Skin epidermis (tissue), 12 donors: ENCODE measurements around the gene TUBGCP3.

Experiments used
- H3K27ac ChIP-seq, 21 experiments: fragments of 200-600 bp; sonication (generic) in 11 of 21; one replicate each; pipeline ENCODE4 v1.5.0; 2020; ENCODE audit warnings: mild to moderate bottlenecking in 3 of 21, inconsistent platforms in 2 of 21, moderate library complexity in 2 of 21
- H3K4me3 ChIP-seq, 7 experiments: fragments of 200-600 bp; sonication (generic) in 2 of 7; one replicate each; pipeline ENCODE4 v1.5.0; 2020; ENCODE audit warnings: inconsistent platforms in 2 of 7, mild to moderate bottlenecking in 2 of 7, moderate library complexity in 1 of 7

TUBGCP3 gene

DNA sequence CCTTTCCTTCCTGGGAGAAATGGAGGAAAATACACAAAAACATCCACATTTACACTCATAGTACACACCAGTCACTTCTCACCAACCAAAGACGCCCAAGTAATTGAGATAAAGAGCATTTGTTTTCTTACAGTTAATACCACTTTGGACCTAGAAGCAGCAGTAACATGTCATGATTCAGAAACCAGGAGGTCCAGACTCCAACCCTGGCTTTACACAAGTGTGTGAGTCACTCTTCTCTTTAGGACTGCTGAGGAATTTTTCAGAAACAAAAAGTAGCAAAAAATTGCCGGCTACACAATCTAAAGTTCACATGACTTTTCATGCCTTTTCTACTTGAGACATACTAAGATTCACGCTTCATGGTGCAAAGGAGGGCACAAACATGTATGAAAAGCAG is 42.1 kb downstream of the TUBGCP3 start:
- Histone ChIP-seq H3K4me3 (no peak overlapping the region), H3K27ac (no peak overlapping the region)

DNA sequence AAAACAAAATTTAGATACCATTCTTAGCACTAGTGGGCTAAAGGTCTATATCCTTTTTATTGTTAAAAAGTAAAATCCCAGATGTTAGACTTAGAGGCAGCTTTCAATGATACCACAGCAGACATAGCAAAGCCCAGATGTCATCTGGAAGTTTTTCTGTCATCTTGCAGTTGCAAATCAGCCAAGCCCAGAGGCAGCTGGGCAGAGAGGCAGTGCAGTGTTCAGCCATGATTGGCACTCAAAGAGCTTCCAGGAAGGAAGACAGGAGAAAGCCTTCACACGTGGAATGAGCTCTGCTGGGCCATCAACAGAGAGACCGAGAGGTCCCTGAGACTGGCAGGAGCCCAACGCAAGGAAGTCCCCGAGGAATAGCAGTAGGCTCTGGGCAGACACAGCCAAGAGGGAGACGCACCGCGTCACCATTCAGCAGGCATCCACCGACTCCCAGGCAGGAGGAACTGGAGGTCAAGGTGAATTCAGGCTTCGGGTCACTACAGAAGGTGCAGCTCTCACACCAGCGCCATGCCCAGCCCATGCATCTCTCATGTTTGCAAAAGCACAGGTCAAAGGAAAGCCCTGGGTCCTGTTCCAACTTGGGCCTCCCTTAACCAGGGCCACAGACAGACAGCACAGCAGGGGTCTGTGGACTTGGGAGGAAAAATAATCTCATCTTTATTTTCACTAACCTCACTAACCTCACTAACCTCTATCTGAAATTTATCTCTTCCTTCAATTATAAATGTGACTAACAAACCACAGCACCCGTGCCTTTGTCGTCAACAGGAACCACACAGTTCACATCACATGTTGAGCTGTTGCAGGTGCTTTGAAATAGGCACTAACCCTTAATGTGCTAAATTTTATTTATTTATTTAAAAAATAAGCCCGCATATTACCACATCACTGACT is 54.9 kb downstream of the TUBGCP3 start:
- Histone ChIP-seq H3K4me3 (no peak overlapping the region), H3K27ac (no peak overlapping the region)

DNA sequence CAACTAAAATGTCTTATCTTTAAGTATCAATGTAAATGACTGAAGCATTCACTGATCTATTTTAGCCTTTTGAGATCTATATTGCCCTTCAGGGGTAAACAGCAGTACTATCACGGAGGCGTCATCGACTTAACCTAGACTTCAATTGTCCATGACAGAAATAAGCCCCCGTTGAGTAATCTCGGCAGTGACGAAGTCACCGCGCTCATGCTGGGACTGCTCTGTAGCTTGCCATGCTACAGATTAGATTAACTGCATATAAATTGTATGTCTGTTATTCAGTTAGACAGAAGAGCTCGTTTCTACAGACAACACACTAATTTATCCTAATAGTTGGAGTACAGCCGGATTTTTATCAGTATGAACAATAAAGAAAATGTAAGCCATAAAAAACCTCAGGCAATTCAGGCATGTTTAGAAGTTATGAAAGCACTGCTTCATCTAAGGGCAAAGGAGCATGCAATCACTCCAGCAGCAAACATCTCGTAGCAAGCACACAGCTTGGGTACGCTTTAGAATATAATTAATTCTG is 56.6 kb downstream of the TUBGCP3 start:
- Histone ChIP-seq H3K4me3 (no peak overlapping the region), H3K27ac (no peak overlapping the region)

DNA sequence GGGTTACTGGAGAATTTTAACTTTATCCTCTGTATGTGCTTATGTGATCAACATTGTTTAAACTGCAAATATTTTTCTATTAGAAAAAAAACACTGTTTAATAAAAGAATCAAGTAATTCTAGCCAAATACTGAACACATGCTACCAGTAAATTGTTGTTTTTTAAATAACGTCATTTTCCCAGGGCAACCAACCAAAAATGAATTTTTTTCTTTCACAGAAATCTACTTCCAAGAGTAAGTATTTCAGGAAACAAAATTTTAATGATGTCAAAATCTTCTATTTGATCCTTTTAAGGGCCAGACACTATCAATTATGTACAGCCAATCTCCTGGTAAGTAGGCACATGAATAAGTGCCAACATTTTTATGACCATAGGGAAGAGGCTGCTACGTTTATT is 57.1 kb downstream of the TUBGCP3 start:
- no peak overlapping the region for H3K4me3 ChIP-seq
- H3K27ac ChIP-seq = no peak overlapping the region

DNA sequence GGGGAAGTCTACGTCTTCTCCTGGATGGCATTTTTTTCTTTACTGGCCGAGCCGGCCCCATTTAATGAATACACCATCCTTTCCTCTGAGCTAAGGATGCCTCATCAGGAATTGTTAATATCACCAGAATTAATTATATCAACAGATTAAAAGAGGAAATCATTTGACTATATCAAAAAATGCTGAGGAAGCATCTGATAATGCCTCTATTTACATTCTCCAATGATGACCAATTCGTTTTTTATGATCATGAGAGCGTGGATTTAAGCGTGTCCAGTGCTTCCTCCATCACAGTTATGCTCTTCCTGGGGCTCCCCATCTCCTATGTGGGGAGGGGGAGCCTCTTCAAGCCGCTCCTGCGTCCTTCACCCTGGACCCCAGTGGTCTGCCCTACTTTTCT is 58.7 kb downstream of the TUBGCP3 start:
- no peak overlapping the region for H3K27ac ChIP-seq
- no peak overlapping the region for H3K4me3 ChIP-seq

DNA sequence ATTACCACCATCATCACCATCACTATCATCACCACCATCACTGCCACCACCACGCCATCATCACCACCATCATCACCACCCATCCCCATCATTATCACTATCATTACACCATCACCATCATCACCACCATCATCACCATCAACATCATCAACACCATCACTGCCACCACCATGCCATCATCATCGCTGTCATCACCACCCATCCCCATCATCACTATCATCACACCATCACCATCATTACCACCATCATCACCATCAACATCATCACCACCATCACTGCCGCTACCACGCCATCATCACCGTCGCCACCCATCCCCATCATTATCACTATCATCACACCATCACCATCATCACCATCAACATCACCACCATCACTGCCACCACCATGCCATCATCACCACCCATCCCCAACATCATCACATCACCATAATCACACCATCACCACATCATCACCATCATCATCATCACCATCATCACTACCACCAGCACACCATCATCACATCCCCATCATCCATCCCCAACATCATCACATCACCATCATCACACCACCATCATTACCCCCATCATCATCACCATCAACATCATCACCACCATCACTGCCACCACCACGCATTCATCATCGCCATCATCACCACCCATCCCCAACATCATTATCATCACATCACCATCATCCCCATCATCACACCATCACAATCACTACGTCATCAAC is 61.7 kb downstream of the TUBGCP3 start:
- no peak overlapping the region for H3K27ac ChIP-seq

DNA sequence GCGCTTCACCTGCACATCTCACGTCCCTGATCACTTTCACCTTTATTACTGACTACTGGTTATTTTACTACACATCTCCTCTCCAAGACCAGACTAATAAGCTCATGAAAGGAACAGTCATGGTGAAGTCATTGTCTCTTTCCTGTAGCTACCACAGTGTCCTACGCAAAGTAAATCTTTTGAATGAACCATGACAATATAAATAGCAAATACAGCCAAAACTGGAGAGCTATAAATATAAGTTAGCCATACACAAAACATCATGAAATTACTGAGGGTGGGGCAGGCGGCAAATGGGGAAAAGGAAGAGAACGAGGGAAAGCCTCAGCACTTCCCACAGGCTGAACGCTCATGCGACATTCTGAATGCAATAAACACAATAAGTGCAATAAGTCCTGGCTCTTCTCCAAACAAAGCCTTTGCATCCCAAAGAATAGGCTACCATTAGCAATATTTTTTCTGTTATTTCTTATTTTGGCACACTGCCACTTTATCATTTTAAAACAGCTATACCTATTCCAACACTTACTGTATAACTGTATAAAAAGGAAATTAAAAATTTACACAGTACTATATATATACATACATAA is 62.5 kb downstream of the TUBGCP3 start:
- H3K27ac ChIP-seq = no peak overlapping the region
- H3K4me3 ChIP-seq = no peak overlapping the region

More for the DNA sequence above, 61.7 kb downstream of the TUBGCP3 start:
- H3K4me3 ChIP-seq = no peak overlapping the region

DNA sequence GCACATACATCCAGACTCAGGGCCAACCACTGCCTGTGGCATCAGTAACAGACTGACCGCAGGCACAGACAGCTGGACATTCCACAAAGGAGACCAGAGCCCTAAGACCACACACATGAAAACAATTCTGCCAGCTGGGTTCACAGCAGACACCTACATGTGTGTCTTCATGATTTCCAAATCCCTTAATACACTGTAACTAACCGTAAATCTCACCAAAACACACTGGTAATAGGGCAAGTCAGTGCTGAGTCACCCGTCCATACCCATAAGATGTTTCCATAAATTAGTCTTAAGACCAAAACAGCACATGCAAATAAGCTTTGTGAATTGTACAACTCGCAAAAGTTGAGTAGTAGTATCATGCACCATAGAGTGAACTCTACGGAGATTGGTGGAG is 65.4 kb downstream of the TUBGCP3 start:
- Histone ChIP-seq H3K4me3 (no peak overlapping the region), H3K27ac (no peak overlapping the region)

DNA sequence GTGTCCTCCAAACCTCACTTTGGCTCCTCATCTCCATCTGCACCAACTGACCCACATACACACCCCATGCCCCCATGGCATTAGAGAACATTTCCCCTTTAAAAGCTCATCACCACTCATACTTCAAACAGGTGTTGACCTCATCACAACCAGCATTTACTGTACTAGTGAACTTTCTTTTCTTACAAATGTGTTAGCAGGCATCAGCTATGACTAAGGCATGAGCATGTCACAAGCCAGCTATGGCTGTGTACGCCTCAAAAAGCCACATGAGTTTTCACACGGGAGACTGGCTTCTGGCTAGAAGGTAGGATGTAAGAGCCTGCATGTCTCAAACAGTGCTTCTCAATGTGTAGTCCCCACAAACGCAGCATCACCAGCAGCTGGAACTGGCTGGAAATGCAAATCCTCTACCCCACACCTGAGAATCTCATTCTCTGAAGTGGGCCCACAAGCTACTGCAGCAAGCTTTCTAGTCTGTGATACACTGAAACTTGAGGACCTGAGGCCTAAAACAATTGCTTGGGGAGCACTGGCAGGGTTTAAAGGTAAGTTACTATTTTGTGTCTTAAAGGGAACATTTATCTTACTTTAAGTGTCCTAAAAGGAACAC is 66.8 kb downstream of the TUBGCP3 start:
- H3K27ac ChIP-seq = no peak overlapping the region
- H3K4me3 ChIP-seq = no peak overlapping the region

DNA sequence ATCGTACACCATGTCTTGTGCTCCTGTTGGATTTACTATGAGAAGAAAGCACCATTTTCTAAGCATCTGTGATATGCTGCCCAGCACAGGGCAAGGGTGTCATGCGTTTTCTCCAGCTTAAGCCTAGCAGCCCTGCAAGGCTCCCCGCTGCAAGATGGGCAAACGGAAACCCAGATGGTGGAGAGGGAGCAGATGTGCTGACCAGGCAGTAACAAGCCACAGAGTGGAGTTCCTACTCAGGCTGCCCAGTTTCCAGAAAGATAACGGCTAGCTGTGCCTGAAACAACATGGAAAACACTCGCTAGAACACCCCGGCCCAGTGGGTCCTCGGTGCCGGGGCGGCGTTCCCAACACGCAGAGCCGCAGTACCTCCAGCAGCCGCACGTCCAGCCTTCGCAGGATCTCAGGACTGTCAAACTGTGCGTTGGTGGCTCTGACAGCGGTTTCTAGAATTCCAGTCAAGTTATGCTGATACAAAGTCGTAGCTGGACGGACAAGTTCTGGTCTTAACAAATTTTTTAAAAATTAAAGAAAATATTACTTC is 68.4 kb downstream of the TUBGCP3 start:
- no peak overlapping the region for H3K27ac ChIP-seq
- H3K4me3 ChIP-seq = no peak overlapping the region

DNA sequence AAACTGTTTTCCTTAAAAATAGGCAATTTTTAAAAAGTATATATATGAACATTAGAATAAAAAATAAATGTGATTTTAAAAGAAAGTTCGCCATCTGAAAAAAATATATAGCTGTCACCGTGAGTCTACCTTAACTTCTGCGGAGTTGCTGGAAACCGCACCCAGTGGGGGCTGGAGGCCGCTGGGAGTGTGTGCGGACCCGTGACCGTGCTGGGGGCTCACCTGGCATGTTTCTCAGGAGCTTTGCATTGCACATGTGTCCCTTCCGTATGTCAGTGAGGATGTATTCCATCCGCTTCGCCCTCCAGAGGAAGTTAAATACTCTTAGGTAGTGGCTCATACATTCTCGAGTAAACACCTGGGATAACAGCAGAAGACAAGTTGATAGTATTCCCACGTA is 71.7 kb downstream of the TUBGCP3 start:
- Histone ChIP-seq H3K27ac (no peak overlapping the region), H3K4me3 (no peak overlapping the region)

DNA sequence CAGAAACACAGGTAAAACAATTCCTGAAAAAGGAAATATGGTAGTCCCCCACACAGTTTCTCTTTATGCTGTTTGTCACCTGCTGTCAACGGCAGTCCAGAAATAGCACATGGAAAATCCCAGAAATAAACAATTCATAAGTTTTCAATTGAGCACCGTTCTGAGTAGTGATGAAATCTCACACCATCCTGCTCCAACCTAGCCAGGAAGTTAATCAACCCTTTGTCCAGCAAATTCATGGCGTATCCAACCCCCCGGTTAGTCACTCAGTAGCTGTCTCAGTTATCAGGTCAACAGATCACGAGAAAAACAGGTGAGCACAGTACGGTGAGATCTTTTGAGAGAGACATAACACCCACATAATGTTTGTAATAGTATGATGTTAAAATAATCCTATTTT is 74.2 kb downstream of the TUBGCP3 start:
- Histone ChIP-seq H3K4me3 (no peak overlapping the region), H3K27ac (no peak overlapping the region)

DNA sequence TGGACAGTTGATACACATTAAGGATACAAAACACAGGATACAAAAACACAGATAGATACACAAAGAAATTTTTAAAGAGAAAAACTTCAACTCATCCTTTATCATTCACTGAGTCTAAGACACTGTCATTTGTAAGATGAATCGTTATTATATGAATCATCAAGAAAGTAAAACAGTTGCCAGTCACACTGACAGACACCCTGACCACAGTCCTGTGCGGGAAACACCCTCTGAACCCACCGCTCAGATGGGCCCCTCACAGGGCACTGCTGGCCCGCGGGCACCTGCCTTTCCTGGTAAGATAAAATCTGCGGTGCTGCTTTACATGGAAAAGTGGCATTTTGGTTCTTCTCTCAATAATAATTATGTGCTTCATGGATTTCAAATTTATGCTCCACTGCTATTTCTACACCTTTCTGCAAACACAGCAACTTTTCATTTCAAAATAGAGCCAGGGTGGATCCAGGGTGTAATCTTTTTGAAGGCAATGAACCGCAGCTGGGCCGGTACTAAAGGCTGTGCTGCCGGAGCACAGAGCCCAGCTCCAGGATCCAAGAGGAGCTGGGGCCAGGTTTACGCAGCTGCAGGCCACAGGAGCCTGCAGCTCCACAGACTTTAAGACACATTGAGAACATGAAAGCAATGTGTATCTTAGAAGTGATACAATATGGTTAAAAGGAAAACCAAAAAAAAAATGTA is 76.8 kb downstream of the TUBGCP3 start:
- no peak overlapping the region for H3K27ac ChIP-seq

DNA sequence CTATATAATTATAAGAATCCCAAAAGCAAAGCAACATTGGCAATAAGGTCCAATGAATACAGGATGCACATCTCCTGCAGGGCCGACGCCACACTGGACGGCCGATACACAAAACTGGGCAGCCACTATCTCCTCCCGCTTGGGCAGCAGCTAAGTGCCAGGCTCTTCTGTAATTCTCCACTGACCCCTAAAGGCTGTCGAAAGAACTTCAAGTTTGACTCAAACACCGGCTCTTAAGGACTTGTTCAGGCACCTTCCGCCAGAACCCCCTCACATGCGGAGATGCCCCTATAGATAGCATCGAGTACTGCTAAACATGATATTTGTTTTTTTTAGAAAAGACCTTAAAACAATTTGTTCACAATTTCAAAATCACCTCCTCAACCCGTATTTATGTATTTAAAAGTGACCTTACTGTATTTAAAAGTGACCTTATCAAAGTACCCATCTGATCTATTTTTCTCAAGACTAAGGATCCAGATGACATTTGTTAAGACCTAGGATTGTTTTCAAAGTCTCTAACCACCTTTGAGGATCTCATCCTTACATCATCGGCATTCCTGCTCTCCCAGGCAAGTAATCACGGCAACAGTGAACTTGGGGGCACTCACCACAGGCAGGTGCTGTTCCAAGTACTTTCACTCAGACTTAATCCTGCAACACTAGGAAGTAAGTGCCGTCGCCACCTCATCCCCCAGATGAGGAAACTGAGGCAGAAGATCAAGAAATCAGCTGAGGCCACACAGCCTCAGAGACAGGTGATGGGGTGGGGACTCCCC is 77.8 kb downstream of the TUBGCP3 start:
- H3K27ac ChIP-seq = no peak overlapping the region
- no peak overlapping the region for H3K4me3 ChIP-seq

More for the DNA sequence above, 76.8 kb downstream of the TUBGCP3 start:
- H3K4me3 ChIP-seq = no peak overlapping the region

DNA sequence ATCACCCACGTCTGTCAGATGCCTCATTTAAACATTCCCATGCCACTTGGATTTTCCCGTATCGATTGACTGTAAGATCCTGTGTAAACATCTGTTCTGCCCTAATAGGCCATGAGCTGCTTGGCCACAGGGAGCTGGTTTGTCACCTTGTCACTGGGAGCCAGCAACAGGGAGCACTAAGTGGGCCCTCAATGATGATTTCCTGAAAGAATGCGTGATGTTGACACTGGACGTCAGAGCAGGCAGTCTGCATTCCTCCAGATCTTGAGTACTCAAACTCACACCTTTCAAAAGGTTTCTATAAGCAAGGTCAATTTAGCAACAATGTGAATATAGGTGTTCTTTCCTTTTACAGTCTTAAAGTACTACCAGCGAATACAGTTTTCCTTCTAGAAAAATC is 78.8 kb downstream of the TUBGCP3 start:
- H3K27ac ChIP-seq = no peak overlapping the region
- H3K4me3 ChIP-seq = no peak overlapping the region

DNA sequence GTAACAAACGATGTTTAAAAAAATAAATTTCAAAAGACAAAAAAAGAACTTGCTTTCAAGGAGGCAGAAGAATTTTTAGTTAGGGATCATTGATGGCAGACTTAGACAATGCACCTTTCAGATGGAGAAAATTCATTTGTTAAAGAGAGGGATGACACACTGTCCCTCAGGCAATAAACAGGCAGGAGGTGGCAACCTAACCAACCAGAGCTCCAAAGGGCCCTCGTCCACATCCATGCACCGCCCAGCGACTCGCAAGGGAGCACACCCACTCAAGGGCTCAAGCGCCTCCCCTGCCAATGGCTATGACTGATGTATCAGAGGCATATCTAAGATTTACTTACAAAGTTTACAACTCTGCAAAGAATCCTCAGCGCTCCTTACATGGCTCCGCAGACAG is 81.9 kb downstream of the TUBGCP3 start:
- H3K27ac ChIP-seq = no peak overlapping the region
- H3K4me3 ChIP-seq = no peak overlapping the region

DNA sequence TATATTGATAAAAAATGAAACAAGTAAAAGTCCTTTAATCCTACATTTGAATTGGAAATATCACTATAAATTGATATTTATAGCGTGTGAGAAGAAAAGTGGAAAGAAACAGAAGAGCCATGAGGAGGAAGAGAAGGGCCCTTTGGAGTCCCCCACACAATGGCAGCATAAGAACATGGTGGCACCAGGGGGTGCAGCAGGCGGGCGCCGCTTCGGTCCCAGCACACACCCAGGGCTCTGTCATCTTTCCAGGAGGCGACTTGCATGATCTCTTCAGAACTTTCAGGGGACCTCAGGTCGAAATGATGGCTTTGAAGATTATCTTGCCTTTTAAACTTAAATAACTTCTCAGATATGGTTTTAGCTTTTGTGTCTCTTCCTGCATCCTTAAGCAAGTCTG is 91.8 kb downstream of the TUBGCP3 start:
- H3K27ac ChIP-seq = no peak overlapping the region
- H3K4me3 ChIP-seq = no peak overlapping the region

DNA sequence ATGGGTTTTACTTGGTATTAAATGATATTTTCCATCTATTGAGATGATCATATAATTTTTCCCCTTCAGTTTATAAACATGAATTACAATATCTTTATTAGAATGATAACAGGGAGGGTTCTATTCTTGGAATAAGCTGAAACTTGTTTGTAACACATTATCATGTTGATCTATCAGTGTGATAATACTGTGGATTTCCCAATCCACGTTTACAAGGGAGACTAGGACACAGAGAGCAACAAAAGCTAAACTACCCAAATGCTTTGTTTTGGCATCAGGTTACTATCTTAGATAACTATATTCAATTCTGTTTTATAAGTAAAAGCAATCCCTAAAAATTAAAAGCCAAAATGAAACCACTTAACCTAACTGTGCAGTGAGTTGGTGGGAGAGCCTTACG is 92.5 kb downstream of the TUBGCP3 start:
- Histone ChIP-seq H3K27ac (no peak overlapping the region), H3K4me3 (no peak overlapping the region)

DNA sequence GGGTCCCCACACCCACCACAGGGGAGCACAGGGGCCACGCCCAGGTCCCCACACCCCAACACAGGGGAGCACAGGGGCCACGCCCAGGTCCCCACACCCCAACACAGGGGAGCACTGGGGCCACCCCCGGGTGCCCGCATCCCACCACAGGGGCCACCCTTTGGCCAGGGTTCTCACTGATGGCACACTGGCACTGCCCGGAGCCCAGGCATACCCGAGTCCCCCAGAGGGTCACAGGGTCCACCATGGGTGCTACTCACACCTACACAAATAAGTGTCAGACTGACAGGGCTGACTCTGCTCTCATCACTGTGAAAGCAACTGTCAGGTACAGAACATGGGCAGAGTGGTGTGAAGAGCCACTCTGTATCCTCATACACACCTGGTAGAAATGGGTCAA is 98.8 kb downstream of the TUBGCP3 start:
- Histone ChIP-seq H3K27ac (no peak overlapping the region), H3K4me3 (no peak overlapping the region)
